Activated T-helper 17 cell treated with anti-CD3 and anti-CD28 coated beads, Interleukin-2, amount 50 U/mL, for 72 hours (primary cell): Measurements from ENCODE around the gene SIAE. TPM values are rescaled to one million over a fixed set of nuclear protein-coding genes. Genes with fewer than 3 reads are reported as not detected.

ENCODE experiments used
- ATAC-seq: fragments of 150-1000 bp; cut with Tn5 transposase; replicated peaks from 2 replicates; pipeline ENCODE4 v1.10.0; 2021; ENCODE audit warnings: mild to moderate bottlenecking, moderate library complexity
- H3K27ac Mint-ChIP-seq: one replicate; pipeline ENCODE4 v1.8.0; 2022; ENCODE audit warnings: mixed read lengths
- H3K27me3 Mint-ChIP-seq: one replicate; pipeline ENCODE4 v1.8.0; 2022; ENCODE audit warnings: mixed read lengths
- H3K36me3 Mint-ChIP-seq: one replicate; pipeline ENCODE4 v1.8.0; 2022; ENCODE audit warnings: low read depth, mild to moderate bottlenecking, mixed read lengths
- H3K4me1 Mint-ChIP-seq: one replicate; pipeline ENCODE4 v1.8.0; 2022; ENCODE audit warnings: mixed read lengths
- H3K4me3 Mint-ChIP-seq: one replicate; pipeline ENCODE4 v1.8.0; 2022; ENCODE audit warnings: mild to moderate bottlenecking, mixed read lengths
- H3K9me3 Mint-ChIP-seq: one replicate; pipeline ENCODE4 v1.8.0; 2022; ENCODE audit warnings: mixed read lengths
- total RNA-seq, 2 donors: library from RNA; stranded (reverse); gene quantifications; one replicate each; pipeline ENCODE4 v1.2.3, GENCODE V29; 2022

Gene SIAE
- total RNA-seq, 2 donors from 2014 or later: 7.5 to 10.5 TPM

- Mint-ChIP-seq H3K27ac (no peak overlapping the region), H3K9me3 (no peaks in the 10 kb centered on the region), H3K4me1 (no peaks in the 10 kb centered on the region), H3K27me3 (no peaks in the 10 kb centered on the region), H3K36me3 (no peaks in the 10 kb centered on the region), H3K4me3 (no peak overlapping the region)
- no peak for ATAC-seq
Measured at GRCh38 chr11:124646148-124646547, 27.4 kb downstream of the SIAE start.

GRCh38 chr11:124644426-124645280, 28.9 kb downstream of the SIAE start:
- no peaks in the 10 kb centered on the region for H3K36me3 Mint-ChIP-seq
- ATAC-seq: no peak
- H3K27me3 Mint-ChIP-seq: no peaks in the 10 kb centered on the region

GRCh38 chr11:124643605-124644425, 29.7 kb downstream of the SIAE start:
- Mint-ChIP-seq H3K4me3 (no peak overlapping the region), H3K9me3 (no peaks in the 10 kb centered on the region), H3K36me3 (no peaks in the 10 kb centered on the region), H3K4me1 (no peaks in the 10 kb centered on the region), H3K27ac (no peak overlapping the region), H3K27me3 (no peaks in the 10 kb centered on the region)
- no peak for ATAC-seq

More at GRCh38 chr11:124644426-124645280, 28.9 kb downstream of the SIAE start:
- no peak overlapping the region for H3K4me3 Mint-ChIP-seq
- H3K27ac Mint-ChIP-seq: no peak overlapping the region
- no peaks in the 10 kb centered on the region for H3K4me1 Mint-ChIP-seq
- H3K9me3 Mint-ChIP-seq: no peaks in the 10 kb centered on the region

GRCh38 chr11:124643042-124643604, 30.4 kb downstream of the SIAE start:
- Mint-ChIP-seq H3K9me3 (no peaks in the 10 kb centered on the region), H3K4me1 (no peaks in the 10 kb centered on the region), H3K36me3 (no peaks in the 10 kb centered on the region), H3K27ac (no peak overlapping the region), H3K27me3 (no peaks in the 10 kb centered on the region), H3K4me3 (no peak overlapping the region)
- ATAC-seq: no peak

- H3K36me3 Mint-ChIP-seq: peaks cover 4% of the 10 kb centered on the region
- H3K9me3 Mint-ChIP-seq: no peaks in the 10 kb centered on the region
- ATAC-seq: no peak
- H3K4me3 Mint-ChIP-seq: no peak overlapping the region
- H3K27me3 Mint-ChIP-seq: no peaks in the 10 kb centered on the region
- no peak overlapping the region for H3K27ac Mint-ChIP-seq
- H3K4me1 Mint-ChIP-seq: no peaks in the 10 kb centered on the region
Measured at GRCh38 chr11:124642628-124643027, 30.9 kb downstream of the SIAE start.

- no peaks in the 10 kb centered on the region for H3K9me3 Mint-ChIP-seq
Measured at GRCh38 chr11:124640666-124641065, 32.9 kb downstream of the SIAE start.

GRCh38 chr11:124639186-124639585, 34.4 kb downstream of the SIAE start:
- H3K4me1 Mint-ChIP-seq: no peaks in the 10 kb centered on the region
- H3K4me3 Mint-ChIP-seq: no peak overlapping the region
- peaks cover 36% of the 10 kb centered on the region for H3K36me3 Mint-ChIP-seq
- no peaks in the 10 kb centered on the region for H3K9me3 Mint-ChIP-seq
- H3K27me3 Mint-ChIP-seq: no peaks in the 10 kb centered on the region
- ATAC-seq: no peak
- no peak overlapping the region for H3K27ac Mint-ChIP-seq

More at GRCh38 chr11:124640666-124641065, 32.9 kb downstream of the SIAE start:
- no peak for ATAC-seq
- Mint-ChIP-seq H3K4me1 (no peaks in the 10 kb centered on the region), H3K4me3 (no peak overlapping the region), H3K27me3 (no peaks in the 10 kb centered on the region), H3K27ac (no peak overlapping the region), H3K36me3 (peaks cover 24% of the 10 kb centered on the region)

- H3K27ac Mint-ChIP-seq: no peak overlapping the region
Measured at GRCh38 chr11:124638500-124638899, 35.0 kb downstream of the SIAE start.

GRCh38 chr11:124635932-124636331, 37.6 kb downstream of the SIAE start:
- H3K4me3 Mint-ChIP-seq: no peak overlapping the region
- H3K27me3 Mint-ChIP-seq: no peaks in the 10 kb centered on the region
- H3K27ac Mint-ChIP-seq: peak overlapping the region; percentile 8
- H3K36me3 Mint-ChIP-seq: peaks cover 69% of the 10 kb centered on the region
- no peaks in the 10 kb centered on the region for H3K4me1 Mint-ChIP-seq
- no peaks in the 10 kb centered on the region for H3K9me3 Mint-ChIP-seq
- ATAC-seq: no peak

More at GRCh38 chr11:124638500-124638899, 35.0 kb downstream of the SIAE start:
- no peaks in the 10 kb centered on the region for H3K9me3 Mint-ChIP-seq
- H3K36me3 Mint-ChIP-seq: peaks cover 43% of the 10 kb centered on the region
- H3K4me3 Mint-ChIP-seq: no peak overlapping the region
- no peaks in the 10 kb centered on the region for H3K4me1 Mint-ChIP-seq
- no peaks in the 10 kb centered on the region for H3K27me3 Mint-ChIP-seq
- no peak for ATAC-seq

GRCh38 chr11:124633355-124633754, 40.2 kb downstream of the SIAE start:
- no peak for ATAC-seq
- H3K36me3 Mint-ChIP-seq: peaks cover 95% of the 10 kb centered on the region
- peaks cover 5% of the 10 kb centered on the region for H3K4me1 Mint-ChIP-seq
- H3K9me3 Mint-ChIP-seq: no peaks in the 10 kb centered on the region
- no peak overlapping the region for H3K4me3 Mint-ChIP-seq
- no peaks in the 10 kb centered on the region for H3K27me3 Mint-ChIP-seq
- H3K27ac Mint-ChIP-seq: no peak overlapping the region

- Mint-ChIP-seq H3K4me3 (no peak overlapping the region), H3K4me1 (peaks cover 13% of the 10 kb centered on the region), H3K36me3 (peaks cover 94% of the 10 kb centered on the region), H3K27me3 (no peaks in the 10 kb centered on the region), H3K9me3 (no peaks in the 10 kb centered on the region), H3K27ac (no peak overlapping the region)
- ATAC-seq: no peak
Measured at GRCh38 chr11:124629961-124630360, 43.6 kb downstream of the SIAE start.

GRCh38 chr11:124627546-124627945, 46.0 kb downstream of the SIAE start:
- Mint-ChIP-seq H3K27me3 (no peaks in the 10 kb centered on the region), H3K4me1 (peaks cover 19% of the 10 kb centered on the region), H3K27ac (no peak overlapping the region), H3K36me3 (peaks cover 87% of the 10 kb centered on the region), H3K9me3 (no peaks in the 10 kb centered on the region), H3K4me3 (no peak overlapping the region)
- ATAC-seq: no peak

- H3K27me3 Mint-ChIP-seq: no peaks in the 10 kb centered on the region
- peak overlapping the region; percentile 57 for H3K27ac Mint-ChIP-seq
- no peak overlapping the region for H3K4me3 Mint-ChIP-seq
- no peak for ATAC-seq
- no peaks in the 10 kb centered on the region for H3K9me3 Mint-ChIP-seq
- H3K36me3 Mint-ChIP-seq: peaks cover 68% of the 10 kb centered on the region
- H3K4me1 Mint-ChIP-seq: peaks cover 19% of the 10 kb centered on the region
Measured at GRCh38 chr11:124625504-124626168, 47.9 kb downstream of the SIAE start.

GRCh38 chr11:124623861-124624525, 49.5 kb downstream of the SIAE start:
- Mint-ChIP-seq H3K4me1 (peaks cover 19% of the 10 kb centered on the region), H3K4me3 (peak overlapping the region; percentile 96), H3K36me3 (peaks cover 51% of the 10 kb centered on the region), H3K9me3 (no peaks in the 10 kb centered on the region), H3K27me3 (no peaks in the 10 kb centered on the region), H3K27ac (peak overlapping the region; percentile 96)
- ATAC-seq: no peak
